Stimulated activated CD4-positive, alpha-beta T cell treated with anti-CD3 and anti-CD28 coated beads, Interleukin-1b, Interleukin-23, amount 100 ng/mL, for 1 hour (primary cell): ENCODE results near the gene TNMD.
A peak's percentile ranks its signal among the peaks of the same experiment; 100 is the strongest.
"Not testable (repeated sequence)": the region's sequence is repeated elsewhere in the genome, so short reads cannot be mapped to it uniquely, and the experiment has no call there.

ENCODE experiments used
- DNase-seq, 2 donors: peaks; one replicate each; pipeline ENCODE4 v3.0.0-alpha.2; 2020; ENCODE audit warnings: low read depth in 2 of 2

The TNMD gene

GRCh38 chrX:100584611-100585010 is at the start of gene TNMD:
Gene TNMD (plus strand): TSS chrX:100584936. CDS start chrX:100585019, 83 bp downstream.
- no peak for DNase-seq

GRCh38 chrX:100565534-100565933 is 19.2 kb upstream of the TNMD start:
- DNase-seq = not testable (repeated sequence)

- DNase-seq = no peak
These were observed 2.0 kb downstream of the TNMD start for GRCh38 chrX:100586747-100587146.

GRCh38 chrX:100587861-100588260 is 3.1 kb downstream of the TNMD start:
- DNase-seq = no peak

GRCh38 chrX:100591256-100592051 is 6.7 kb downstream of the TNMD start:
- DNase-seq = no peak

- no peak for DNase-seq
These were observed 8.4 kb downstream of the TNMD start for GRCh38 chrX:100593126-100593525.

GRCh38 chrX:100593581-100593980 is 8.8 kb downstream of the TNMD start:
- DNase-seq = no peak

GRCh38 chrX:100596601-100597000 is 11.9 kb downstream of the TNMD start:
- DNase-seq = no peak

GRCh38 chrX:100599456-100599855 is 14.7 kb downstream of the TNMD start:
- no peak for DNase-seq

GRCh38 chrX:100600340-100600739 is 15.6 kb downstream of the TNMD start:
- no peak for DNase-seq

- no peak for DNase-seq
These were observed 16.0 kb downstream of the TNMD start for GRCh38 chrX:100600758-100601157.

GRCh38 chrX:100606753-100607152 is 22.0 kb downstream of the TNMD start:
- DNase-seq = no peak

- DNase-seq = no peak
These were observed 24.9 kb downstream of the TNMD start for GRCh38 chrX:100609591-100609990.

GRCh38 chrX:100611951-100612350 is 27.2 kb downstream of the TNMD start:
- no peak for DNase-seq

- DNase-seq = no peak
These were observed 30.3 kb downstream of the TNMD start for GRCh38 chrX:100615005-100615404.

GRCh38 chrX:100623001-100623400 is 38.3 kb downstream of the TNMD start:
- no peak for DNase-seq

GRCh38 chrX:100625985-100626491 is 41.3 kb downstream of the TNMD start:
- DNase-seq = no peak

GRCh38 chrX:100635040-100635439 is 50.3 kb downstream of the TNMD start:
- DNase-seq = no peak

GRCh38 chrX:100635989-100636320 is 51.2 kb downstream of the TNMD start:
- no peak for DNase-seq

GRCh38 chrX:100636321-100636991 is 51.7 kb downstream of the TNMD start, which contains the start of gene TSPAN6:
Gene TSPAN6 (minus strand): TSS chrX:100636806. CDS start chrX:100636694, 112 bp downstream.
- peak; percentile 24 to 59 for DNase-seq

- no peak for DNase-seq
These were observed 57.6 kb downstream of the TNMD start for GRCh38 chrX:100642290-100642689.

GRCh38 chrX:100643212-100643611 is 58.5 kb downstream of the TNMD start:
- DNase-seq = no peak
